SK-N-SH (cell line): ENCODE data around the gene RFX4. TPM values are rescaled to one million over a fixed set of nuclear protein-coding genes. Genes with fewer than 3 reads are reported as not detected.

ENCODE experiments used
- CTCF ChIA-PET: fragments of 300-600, 350-600 bp; formaldehyde crosslinking; extraction: SDS; loops from one replicate; lab custom pipeline; 2021; lab: Yijun Ruan, JAX
- POLR2A ChIA-PET: fragments of 350-600 bp; sonication (Branson Sonifier 250); formaldehyde crosslinking; extraction: SDS; loops from one replicate; lab custom pipeline; 2020; ENCODE audit warnings: antibody characterized with exemption, inconsistent platforms; lab: Yijun Ruan, JAX
- DNase-seq: peaks from one replicate; pipeline ENCODE4 v3.0.0; 2012
- H2AFZ ChIP-seq: fragments of 200-600 bp; sonication (generic); 2 replicates; pipeline ENCODE4 v1.8.1; 2016; ENCODE audit warnings: antibody characterized with exemption, mild to moderate bottlenecking, low read depth
- H3F3A ChIP-seq: fragments of 200-600 bp; sonication (generic); replicated peaks from 2 replicates; pipeline ENCODE3; 2016; ENCODE audit warnings: antibody characterized with exemption, mild to moderate bottlenecking; ENCODE audit not compliant: insufficient read depth
- H3K27ac ChIP-seq, 2 experiments: fragments of 200-500 bp in 1 of 2; fragments of 200-600 bp in 1 of 2; sonication (Bioruptor generic) in 1 of 2; sonication (generic), shearing (Covaris generic) in 1 of 2; 2 replicates each; pipeline versions ENCODE4 v1.5.1 to v1.6.1; 2014 to 2016; ENCODE audit warnings: low read depth in 2 of 2, inconsistent platforms in 1 of 2, low read length in 1 of 2, mild to moderate bottlenecking in 1 of 2, mixed read lengths in 1 of 2
- H3K27me3 ChIP-seq: fragments of 200-600 bp; sonication (generic), shearing (Covaris generic); 2 replicates; pipeline ENCODE4 v1.6.1; 2016; ENCODE audit warnings: mixed run types; ENCODE audit not compliant: insufficient read depth
- H3K36me3 ChIP-seq, 2 experiments: fragments of 200-500 bp in 1 of 2; fragments of 200-600 bp in 1 of 2; sonication (Bioruptor generic) in 1 of 2; sonication (generic) in 1 of 2; replicated peaks in 1 of 2; 2 replicates each; pipeline versions ENCODE3 to v1.5.1; 2014 to 2016; ENCODE audit warnings: low read length in 1 of 2, mild to moderate bottlenecking in 1 of 2; ENCODE audit not compliant: insufficient read depth in 2 of 2, control insufficient read depth in 1 of 2
- H3K4me1 ChIP-seq, 2 experiments: fragments of 200-500 bp in 1 of 2; fragments of 200-600 bp in 1 of 2; sonication (Bioruptor generic) in 1 of 2; sonication (generic), shearing (Covaris generic) in 1 of 2; 2 replicates each; pipeline versions ENCODE4 v1.5.1 to v1.6.1; 2014 to 2016; ENCODE audit warnings: low read depth in 1 of 2, low read length in 1 of 2, mixed run types in 1 of 2; ENCODE audit not compliant: insufficient read depth in 2 of 2, control insufficient read depth in 1 of 2
- H3K4me2 ChIP-seq: fragments of 200-600 bp; sonication (generic), shearing (Covaris generic); 2 replicates; pipeline ENCODE4 v1.6.1; 2017; ENCODE audit warnings: mixed run types
- H3K4me3 ChIP-seq, 2 experiments: fragments of 200-500 bp in 1 of 2; fragments of 200-600 bp in 1 of 2; sonication (Bioruptor generic) in 1 of 2; sonication (generic), shearing (Covaris generic) in 1 of 2; 2 replicates each; pipeline versions ENCODE4 v1.5.1 to v1.8.1; 2014 to 2016; ENCODE audit warnings: low read depth in 2 of 2, inconsistent platforms in 1 of 2, low read length in 1 of 2, mild to moderate bottlenecking in 1 of 2, mixed read lengths in 1 of 2, moderate library complexity in 1 of 2
- H3K79me2 ChIP-seq: fragments of 200-600 bp; sonication (generic); 2 replicates; pipeline ENCODE4 v1.8.1; 2017; ENCODE audit warnings: mild to moderate bottlenecking; ENCODE audit not compliant: insufficient read depth
- H3K9ac ChIP-seq: fragments of 200-600 bp; sonication (generic); 2 replicates; pipeline ENCODE4 v1.6.1; 2017; ENCODE audit warnings: mixed run types
- H3K9me2 ChIP-seq: fragments of 200-600 bp; sonication (generic); 2 replicates; pipeline ENCODE4 v1.6.1; 2017; ENCODE audit warnings: mixed run types
- H3K9me3 ChIP-seq: fragments of 200-600 bp; sonication (generic); 2 replicates; pipeline ENCODE4 v1.6.1; 2017; ENCODE audit warnings: mixed run types, mild to moderate bottlenecking, moderate library complexity
- H4K20me1 ChIP-seq: fragments of 200-600 bp; sonication (generic); 2 replicates; pipeline ENCODE4 v1.6.1; 2017; ENCODE audit warnings: mild to moderate bottlenecking, mixed run types; ENCODE audit not compliant: insufficient read depth
- CHD2 ChIP-seq: fragments of 150-350 bp; IDR thresholded peaks from 2 replicates; pipeline ENCODE4 v1.6.1; 2018; ENCODE audit warnings: low read length; ENCODE audit not compliant: partially characterized antibody
- ELF1 ChIP-seq: IDR thresholded peaks from 2 replicates; pipeline ENCODE4 v1.4.0; 2012
- EP300 ChIP-seq, 2 experiments: IDR thresholded peaks; 2 replicates each; pipeline versions ENCODE4 v1.4.0 to v1.6.1; 2012; ENCODE audit warnings: borderline replicate concordance in 1 of 2, low read depth in 1 of 2, low read length in 1 of 2
- EZH2phosphoT487 ChIP-seq: fragments of 200-600 bp; sonication (generic); IDR thresholded peaks from 2 replicates; pipeline ENCODE4 v1.6.1; 2017; ENCODE audit warnings: low read depth, mixed run types, mild to moderate bottlenecking, antibody characterized with exemption, moderate library complexity, borderline replicate concordance
- FOXM1 ChIP-seq: IDR thresholded peaks from 2 replicates; pipeline ENCODE4 v1.4.0; 2012; ENCODE audit warnings: low read depth, mild to moderate bottlenecking
- JUND ChIP-seq: IDR thresholded peaks from 2 replicates; pipeline ENCODE4 v1.4.0; 2012
- MEF2A ChIP-seq: IDR thresholded peaks from 2 replicates; pipeline ENCODE4 v1.4.0; 2012; ENCODE audit warnings: low read depth, borderline replicate concordance
- NFIC ChIP-seq: IDR thresholded peaks from 2 replicates; pipeline ENCODE4 v1.4.0; 2012; ENCODE audit warnings: borderline replicate concordance
- NRF1 ChIP-seq: IDR thresholded peaks from 2 replicates; pipeline ENCODE4 v1.6.1; 2012; ENCODE audit warnings: low read depth, mild to moderate bottlenecking, low read length
- RCOR1 ChIP-seq: fragments of 150-350 bp; IDR thresholded peaks from 2 replicates; pipeline ENCODE4 v1.6.1; 2017; ENCODE audit warnings: antibody characterized with exemption, low read length
- RFX5 ChIP-seq: IDR thresholded peaks from 2 replicates; pipeline ENCODE4 v1.6.1; 2012; ENCODE audit warnings: mild to moderate bottlenecking, improper control_type of control experiment, low read length
- TAF1 ChIP-seq: IDR thresholded peaks from 2 replicates; pipeline ENCODE4 v1.6.1; 2012; ENCODE audit warnings: low read depth, mild to moderate bottlenecking, low read length, moderate library complexity, borderline replicate concordance
- TCF12 ChIP-seq: IDR thresholded peaks from 2 replicates; pipeline ENCODE4 v1.4.0; 2012
- WGBS: methylation state at CpG from one replicate; pipeline ENCODE4 v1.1.6; 2017; ENCODE audit warnings: low lambda C conversion rate; 5-methylcytosine and 5-hydroxymethylcytosine counted together
- polyA plus RNA-seq, 3 experiments: library from polyadenylated mRNA; depleted of rRNA; stranded (reverse); fragments of >200 nt; gene quantifications; 2 replicates each; pipeline ENCODE4 v1.2.3, GENCODE V29; 2012
- TF ChIP-seq, protein P1 (sequence below): IDR thresholded peaks from 2 replicates; pipeline ENCODE4 v1.4.0; 2012; ENCODE audit warnings: low read depth
- TF ChIP-seq, protein P2 (sequence below): IDR thresholded peaks from 2 replicates; pipeline ENCODE4; 2012
- TF ChIP-seq, protein P3 (sequence below): IDR thresholded peaks from 2 replicates; pipeline ENCODE4 v1.6.1; 2012; ENCODE audit warnings: mild to moderate bottlenecking, low read depth, low read length, moderate library complexity

Gene RFX4
- polyA plus RNA-seq, 1 of the 3 experiments (the other 2 are of a cell fraction): not detected

DNA sequence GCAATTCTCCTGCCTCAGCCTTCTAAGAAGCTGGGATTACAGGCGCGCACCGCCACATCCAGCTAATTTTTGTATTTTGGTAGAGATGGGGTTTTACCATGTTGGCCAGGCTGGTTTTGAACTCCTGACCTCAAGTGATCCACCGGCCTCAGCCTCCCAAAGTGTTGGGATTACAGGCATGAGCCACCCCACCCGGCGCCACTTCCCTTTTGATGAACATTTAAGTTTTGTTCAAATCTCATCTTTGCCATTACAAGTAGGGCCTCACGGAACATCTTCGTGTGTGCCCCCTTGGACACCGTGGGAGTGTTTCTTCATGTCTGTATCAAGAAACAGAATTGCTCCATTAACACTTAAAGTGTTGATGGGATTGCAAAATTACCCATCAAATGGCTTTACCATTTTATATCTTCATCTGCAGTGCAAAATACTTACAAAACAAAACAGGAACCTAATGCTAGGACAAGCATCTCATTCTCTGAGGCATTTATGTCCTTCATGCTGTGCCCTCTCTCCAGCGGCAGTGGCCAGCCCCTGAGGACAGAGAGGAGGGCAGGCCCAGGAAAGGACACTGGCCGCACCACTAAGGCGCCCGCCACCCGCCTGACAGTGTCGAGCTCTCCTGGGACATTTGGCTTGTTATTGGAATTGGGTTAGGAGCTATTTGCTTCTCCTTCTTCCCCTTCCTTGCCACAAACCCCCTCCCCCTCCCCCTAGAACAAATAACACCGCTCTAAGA, 61.7 kb downstream of the RFX4 start:
- CTCF ChIA-PET: no interaction called here
- no peaks in the 10 kb centered on the region for H3F3A ChIP-seq
- no peak for TF ChIP-seq MEF2A
- no peak for TF ChIP-seq CHD2
- TF ChIP-seq, protein P1, sequence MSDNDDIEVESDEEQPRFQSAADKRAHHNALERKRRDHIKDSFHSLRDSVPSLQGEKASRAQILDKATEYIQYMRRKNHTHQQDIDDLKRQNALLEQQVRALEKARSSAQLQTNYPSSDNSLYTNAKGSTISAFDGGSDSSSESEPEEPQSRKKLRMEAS: no peak
- no peak for TF ChIP-seq TCF12
- TF ChIP-seq, protein P2, sequence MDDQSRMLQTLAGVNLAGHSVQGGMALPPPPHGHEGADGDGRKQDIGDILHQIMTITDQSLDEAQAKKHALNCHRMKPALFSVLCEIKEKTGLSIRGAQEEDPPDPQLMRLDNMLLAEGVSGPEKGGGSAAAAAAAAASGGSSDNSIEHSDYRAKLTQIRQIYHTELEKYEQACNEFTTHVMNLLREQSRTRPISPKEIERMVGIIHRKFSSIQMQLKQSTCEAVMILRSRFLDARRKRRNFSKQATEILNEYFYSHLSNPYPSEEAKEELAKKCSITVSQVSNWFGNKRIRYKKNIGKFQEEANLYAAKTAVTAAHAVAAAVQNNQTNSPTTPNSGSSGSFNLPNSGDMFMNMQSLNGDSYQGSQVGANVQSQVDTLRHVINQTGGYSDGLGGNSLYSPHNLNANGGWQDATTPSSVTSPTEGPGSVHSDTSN: no peak
- TF ChIP-seq, protein P3, sequence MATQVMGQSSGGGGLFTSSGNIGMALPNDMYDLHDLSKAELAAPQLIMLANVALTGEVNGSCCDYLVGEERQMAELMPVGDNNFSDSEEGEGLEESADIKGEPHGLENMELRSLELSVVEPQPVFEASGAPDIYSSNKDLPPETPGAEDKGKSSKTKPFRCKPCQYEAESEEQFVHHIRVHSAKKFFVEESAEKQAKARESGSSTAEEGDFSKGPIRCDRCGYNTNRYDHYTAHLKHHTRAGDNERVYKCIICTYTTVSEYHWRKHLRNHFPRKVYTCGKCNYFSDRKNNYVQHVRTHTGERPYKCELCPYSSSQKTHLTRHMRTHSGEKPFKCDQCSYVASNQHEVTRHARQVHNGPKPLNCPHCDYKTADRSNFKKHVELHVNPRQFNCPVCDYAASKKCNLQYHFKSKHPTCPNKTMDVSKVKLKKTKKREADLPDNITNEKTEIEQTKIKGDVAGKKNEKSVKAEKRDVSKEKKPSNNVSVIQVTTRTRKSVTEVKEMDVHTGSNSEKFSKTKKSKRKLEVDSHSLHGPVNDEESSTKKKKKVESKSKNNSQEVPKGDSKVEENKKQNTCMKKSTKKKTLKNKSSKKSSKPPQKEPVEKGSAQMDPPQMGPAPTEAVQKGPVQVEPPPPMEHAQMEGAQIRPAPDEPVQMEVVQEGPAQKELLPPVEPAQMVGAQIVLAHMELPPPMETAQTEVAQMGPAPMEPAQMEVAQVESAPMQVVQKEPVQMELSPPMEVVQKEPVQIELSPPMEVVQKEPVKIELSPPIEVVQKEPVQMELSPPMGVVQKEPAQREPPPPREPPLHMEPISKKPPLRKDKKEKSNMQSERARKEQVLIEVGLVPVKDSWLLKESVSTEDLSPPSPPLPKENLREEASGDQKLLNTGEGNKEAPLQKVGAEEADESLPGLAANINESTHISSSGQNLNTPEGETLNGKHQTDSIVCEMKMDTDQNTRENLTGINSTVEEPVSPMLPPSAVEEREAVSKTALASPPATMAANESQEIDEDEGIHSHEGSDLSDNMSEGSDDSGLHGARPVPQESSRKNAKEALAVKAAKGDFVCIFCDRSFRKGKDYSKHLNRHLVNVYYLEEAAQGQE: no peak
- no peak for TF ChIP-seq EP300 (IDR thresholded peaks at IDR 0.05; ENCODE audit: borderline replicate concordance in 1 of 2, low read depth in 1 of 2, low read length in 1 of 2)
- no peak for TF ChIP-seq TAF1
- no peak for TF ChIP-seq RFX5
- no peak for TF ChIP-seq FOXM1
- no peak for TF ChIP-seq NRF1
- TF ChIP-seq RCOR1: no peak
- no peak for TF ChIP-seq EZH2phosphoT487
- TF ChIP-seq ELF1: no peak
- no peak for TF ChIP-seq JUND
- no peak for TF ChIP-seq NFIC
- H3K27ac ChIP-seq: no peak overlapping the region
- no peak overlapping the region for H3K4me3 ChIP-seq
- POLR2A ChIA-PET: no interaction called here
- H3K36me3 ChIP-seq: no peaks in the 10 kb centered on the region
- no peak for DNase-seq
- 88% methylated on average over 16 of the region's 16 CpGs for WGBS
- H2AFZ ChIP-seq: no peak overlapping the region
- no peak overlapping the region for H3K9ac ChIP-seq
- no peaks in the 10 kb centered on the region for H3K79me2 ChIP-seq
- H3K27me3 ChIP-seq: no peaks in the 10 kb centered on the region
- H3K4me1 ChIP-seq: no peaks in the 10 kb centered on the region
- H3K9me2 ChIP-seq: no peaks in the 10 kb centered on the region
- H3K9me3 ChIP-seq: no peaks in the 10 kb centered on the region
- no peak overlapping the region for H3K4me2 ChIP-seq
- no peaks in the 10 kb centered on the region for H4K20me1 ChIP-seq
